Ascending aorta (tissue), 2 donors: ENCODE data around the gene NCKAP5. TPM values are rescaled to one million over a fixed set of nuclear protein-coding genes. Genes with fewer than 3 reads are reported as not detected.

Source experiments
- DNase-seq, 2 donors: peaks; one replicate each; pipeline ENCODE4 v3.0.0-alpha.2; 2019; ENCODE audit warnings: low spot score in 2 of 2
- H3K27ac ChIP-seq, 2 donors: fragments of 200-600 bp; sonication (generic); one replicate each; pipeline ENCODE4 v1.5.1; 2016 to 2017; ENCODE audit warnings: mild to moderate bottlenecking in 1 of 2
- H3K27me3 ChIP-seq: fragments of 200-600 bp; sonication (generic); one replicate; pipeline ENCODE4 v1.5.1; 2017
- H3K36me3 ChIP-seq, 2 donors: fragments of 200-600 bp; sonication (generic); one replicate each; pipeline ENCODE4 v1.5.1; 2016
- H3K4me1 ChIP-seq, 2 donors: fragments of 200-600 bp; sonication (generic); one replicate each; pipeline ENCODE4 v1.5.1; 2016 to 2017; ENCODE audit warnings: mild to moderate bottlenecking in 1 of 2
- H3K4me3 ChIP-seq, 2 donors: fragments of 200-600 bp; sonication (generic); one replicate each; pipeline ENCODE4 v1.5.1; 2016 to 2017; ENCODE audit warnings: mild to moderate bottlenecking in 1 of 2
- H3K9me3 ChIP-seq, 2 donors: fragments of 200-600 bp; sonication (generic); one replicate each; pipeline ENCODE4 v1.5.1; 2016
- intact Hi-C: fragments of 100-400 bp; cut with DNase I; formaldehyde crosslinking; loops from one replicate; pipeline ENCODE4 v1.15.1; 2023
- total RNA-seq: library from RNA; depleted of rRNA; stranded (reverse); fragments of >200 nt; gene quantifications from one replicate; pipeline ENCODE4 v1.1.0, GENCODE V29; 2016
- TF ChIP-seq, protein P1 (sequence below), 3 experiments: fragments of 200-600 bp in 2 of 3; fragments of 450-650 bp in 1 of 3; sonication (generic) in 2 of 3; IDR thresholded peaks; one replicate each; pipeline ENCODE4 v1.5.1; 2016 to 2019; ENCODE audit warnings: antibody characterized with exemption in 3 of 3, mild to moderate bottlenecking in 1 of 3, moderate library complexity in 1 of 3

The NCKAP5 gene
- total RNA-seq, 1 donor from 2014 or later = 0.75 TPM

DNA sequence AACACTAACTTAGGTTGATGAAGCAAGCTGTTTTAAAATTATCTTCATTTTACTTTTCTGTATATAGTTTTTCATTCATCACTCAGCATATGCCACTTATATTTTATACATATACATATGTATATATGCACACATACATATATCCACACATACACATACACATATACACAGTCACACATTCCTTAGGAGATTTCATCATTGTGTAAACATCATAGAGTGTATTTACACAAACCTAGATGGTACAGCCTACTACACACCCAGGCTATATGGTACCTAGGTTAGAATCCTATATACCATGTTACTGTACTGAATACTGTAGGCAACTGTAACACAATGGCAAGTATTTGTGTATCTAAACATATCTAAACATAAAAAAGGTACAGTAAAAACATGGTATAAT lies 602.8 kb downstream of the NCKAP5 start:
- no peaks in the 10 kb centered on the region for H3K27me3 ChIP-seq
- H3K27ac ChIP-seq = no peak overlapping the region
- intact Hi-C loops = no loop called here
- H3K9me3 ChIP-seq = no peaks in the 10 kb centered on the region
- H3K36me3 ChIP-seq = no peaks in the 10 kb centered on the region
- DNase-seq = no peak
- H3K4me1 ChIP-seq = no peaks in the 10 kb centered on the region
- H3K4me3 ChIP-seq = no peak overlapping the region
- TF ChIP-seq, protein P1, sequence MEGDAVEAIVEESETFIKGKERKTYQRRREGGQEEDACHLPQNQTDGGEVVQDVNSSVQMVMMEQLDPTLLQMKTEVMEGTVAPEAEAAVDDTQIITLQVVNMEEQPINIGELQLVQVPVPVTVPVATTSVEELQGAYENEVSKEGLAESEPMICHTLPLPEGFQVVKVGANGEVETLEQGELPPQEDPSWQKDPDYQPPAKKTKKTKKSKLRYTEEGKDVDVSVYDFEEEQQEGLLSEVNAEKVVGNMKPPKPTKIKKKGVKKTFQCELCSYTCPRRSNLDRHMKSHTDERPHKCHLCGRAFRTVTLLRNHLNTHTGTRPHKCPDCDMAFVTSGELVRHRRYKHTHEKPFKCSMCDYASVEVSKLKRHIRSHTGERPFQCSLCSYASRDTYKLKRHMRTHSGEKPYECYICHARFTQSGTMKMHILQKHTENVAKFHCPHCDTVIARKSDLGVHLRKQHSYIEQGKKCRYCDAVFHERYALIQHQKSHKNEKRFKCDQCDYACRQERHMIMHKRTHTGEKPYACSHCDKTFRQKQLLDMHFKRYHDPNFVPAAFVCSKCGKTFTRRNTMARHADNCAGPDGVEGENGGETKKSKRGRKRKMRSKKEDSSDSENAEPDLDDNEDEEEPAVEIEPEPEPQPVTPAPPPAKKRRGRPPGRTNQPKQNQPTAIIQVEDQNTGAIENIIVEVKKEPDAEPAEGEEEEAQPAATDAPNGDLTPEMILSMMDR (IDR thresholded peaks at IDR 0.05) = no peak

DNA sequence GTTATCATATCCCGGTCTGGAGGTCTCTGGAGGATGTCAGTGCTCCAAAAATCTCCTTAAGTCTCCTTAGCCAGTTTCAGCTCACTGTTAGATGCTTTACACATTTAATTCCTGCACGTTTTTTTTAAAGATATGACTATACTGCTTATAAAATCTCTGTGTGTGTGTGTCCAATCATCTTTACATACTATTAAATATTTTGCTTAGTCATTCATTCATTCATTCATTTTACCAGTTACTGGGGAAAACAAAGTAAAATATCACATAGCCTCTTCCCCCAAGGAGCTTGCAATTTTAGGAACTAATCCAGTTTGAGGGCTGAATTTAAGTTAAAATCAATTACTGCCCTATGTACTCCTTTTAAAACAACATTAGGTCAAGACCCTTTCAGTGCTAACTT lies 605.1 kb downstream of the NCKAP5 start:
- no peak overlapping the region for H3K27ac ChIP-seq
- no peak for DNase-seq
- intact Hi-C loops = no loop called here
- no peaks in the 10 kb centered on the region for H3K4me1 ChIP-seq
- TF ChIP-seq, protein P1 (IDR thresholded peaks at IDR 0.05) = no peak
- H3K36me3 ChIP-seq = no peaks in the 10 kb centered on the region
- no peaks in the 10 kb centered on the region for H3K9me3 ChIP-seq
- no peak overlapping the region for H3K4me3 ChIP-seq
- no peaks in the 10 kb centered on the region for H3K27me3 ChIP-seq

DNA sequence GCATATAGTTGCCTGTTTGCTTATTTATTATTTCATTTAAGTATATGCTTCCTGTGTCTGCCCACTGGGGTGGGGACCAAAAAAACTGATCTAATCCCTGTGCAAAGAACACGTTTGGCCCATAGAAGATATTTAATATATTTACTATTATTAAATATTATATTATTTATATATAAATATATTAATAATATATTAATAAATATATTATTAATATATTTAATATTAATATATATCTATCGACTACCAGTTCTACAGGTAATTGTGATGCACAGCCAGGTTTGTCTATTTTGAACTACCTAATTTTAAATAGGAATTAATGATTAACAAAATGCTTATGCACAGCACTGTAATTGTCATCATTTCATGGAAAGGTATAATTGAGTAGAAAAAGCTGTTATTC lies 609.4 kb downstream of the NCKAP5 start:
- intact Hi-C loops = no loop called here
- TF ChIP-seq, protein P1 (IDR thresholded peaks at IDR 0.05) = no peak
- Histone ChIP-seq H3K27ac (no peak overlapping the region), H3K4me3 (no peak overlapping the region), H3K27me3 (no peaks in the 10 kb centered on the region), H3K36me3 (no peaks in the 10 kb centered on the region), H3K9me3 (no peaks in the 10 kb centered on the region), H3K4me1 (no peaks in the 10 kb centered on the region)
- DNase-seq = no peak

GRCh38 chr2:132955871-132956615 lies 612.2 kb downstream of the NCKAP5 start:
- Histone ChIP-seq H3K4me1 (no peaks in the 10 kb centered on the region), H3K36me3 (no peaks in the 10 kb centered on the region), H3K4me3 (no peak overlapping the region), H3K27me3 (no peaks in the 10 kb centered on the region), H3K9me3 (no peaks in the 10 kb centered on the region), H3K27ac (no peak overlapping the region)
- intact Hi-C loops = no loop called here
- no peak for DNase-seq
- TF ChIP-seq, protein P1 (IDR thresholded peaks at IDR 0.05) = no peak

GRCh38 chr2:132953771-132954170 lies 614.5 kb downstream of the NCKAP5 start:
- H3K36me3 ChIP-seq = no peaks in the 10 kb centered on the region
- no peaks in the 10 kb centered on the region for H3K4me1 ChIP-seq
- TF ChIP-seq, protein P1 (IDR thresholded peaks at IDR 0.05) = no peak
- no peaks in the 10 kb centered on the region for H3K27me3 ChIP-seq
- no peak overlapping the region for H3K4me3 ChIP-seq
- H3K9me3 ChIP-seq = no peaks in the 10 kb centered on the region
- H3K27ac ChIP-seq = no peak overlapping the region
- intact Hi-C loops = no loop called here
- no peak for DNase-seq
